NCI-H2196 treated with DMSO at 0.1 percent for 48 hours (cell line): ENCODE data around the gene BCL2L13.
"Not testable (repeated sequence)": the region's sequence is repeated elsewhere in the genome, so short reads cannot be mapped to it uniquely, and the experiment has no call there.

Source experiments
- DNase-seq: peaks from one replicate; lab custom pipeline; 2025; ENCODE audit not compliant: unreplicated experiment; lab: John Stamatoyannopoulos, UW

Gene BCL2L13

GRCh38 chr22:17753401-17753989, 114.9 kb downstream of the BCL2L13 start:
- no peak for DNase-seq

GRCh38 chr22:17754233-17754925, 115.8 kb downstream of the BCL2L13 start:
- DNase-seq = no peak

GRCh38 chr22:17761138-17761488, 122.6 kb downstream of the BCL2L13 start:
- no peak for DNase-seq

- not testable (repeated sequence) for DNase-seq
Observed at GRCh38 chr22:17763442-17763841, 124.9 kb downstream of the BCL2L13 start.

GRCh38 chr22:17764036-17764435, 125.5 kb downstream of the BCL2L13 start:
- DNase-seq = no peak

GRCh38 chr22:17764852-17765251, 126.3 kb downstream of the BCL2L13 start:
- not testable (repeated sequence) for DNase-seq

GRCh38 chr22:17767233-17768065, 128.9 kb downstream of the BCL2L13 start:
- DNase-seq = no peak

GRCh38 chr22:17769013-17769715, 130.6 kb downstream of the BCL2L13 start:
- DNase-seq = no peak

- no peak for DNase-seq
Observed at GRCh38 chr22:17769716-17770082, 131.1 kb downstream of the BCL2L13 start.

GRCh38 chr22:17770180-17771077, 131.9 kb downstream of the BCL2L13 start:
- no peak for DNase-seq

GRCh38 chr22:17772249-17772957, 133.8 kb downstream of the BCL2L13 start:
- DNase-seq = no peak

GRCh38 chr22:17772958-17773605, 134.5 kb downstream of the BCL2L13 start:
- DNase-seq = no peak

GRCh38 chr22:17773606-17774205, 135.1 kb downstream of the BCL2L13 start:
- no peak for DNase-seq

GRCh38 chr22:17774206-17774925, 135.8 kb downstream of the BCL2L13 start, which contains the start of gene BID:
BID (minus strand) TSS chr22:17774469; CDS start chr22:17750116, 24,353 bp downstream.
- no peak for DNase-seq

GRCh38 chr22:17774926-17775685, 136.5 kb downstream of the BCL2L13 start:
- DNase-seq = no peak

GRCh38 chr22:17775781-17776465, 137.4 kb downstream of the BCL2L13 start:
- no peak for DNase-seq
